ENCODE results near the gene LARP1.
"Not testable (repeated sequence)": the region's sequence is repeated elsewhere in the genome, so short reads cannot be mapped to it uniquely, and the experiment has no call there.

Gene LARP1

DNA sequence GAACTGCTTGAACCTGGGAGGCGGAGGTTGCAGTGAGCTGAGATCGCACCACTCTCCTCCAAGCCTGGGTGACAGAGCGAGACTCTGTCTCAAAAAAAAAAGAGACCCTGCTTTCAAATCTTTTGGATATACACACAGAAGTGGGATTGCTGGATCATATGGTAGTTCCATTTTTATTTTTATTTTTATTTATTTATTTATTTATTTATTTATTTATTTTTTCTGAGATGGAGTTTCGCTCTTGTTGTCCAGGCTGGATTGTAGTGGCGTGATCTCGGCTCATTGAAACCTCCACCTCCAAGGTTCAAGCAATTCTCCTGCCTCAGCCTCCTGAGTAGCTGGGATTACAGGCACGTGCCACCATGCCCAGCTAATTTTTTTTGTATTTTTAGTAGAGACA is 19.8 kb upstream of the LARP1 start:
- DNase-seq = not testable (repeated sequence)

DNA sequence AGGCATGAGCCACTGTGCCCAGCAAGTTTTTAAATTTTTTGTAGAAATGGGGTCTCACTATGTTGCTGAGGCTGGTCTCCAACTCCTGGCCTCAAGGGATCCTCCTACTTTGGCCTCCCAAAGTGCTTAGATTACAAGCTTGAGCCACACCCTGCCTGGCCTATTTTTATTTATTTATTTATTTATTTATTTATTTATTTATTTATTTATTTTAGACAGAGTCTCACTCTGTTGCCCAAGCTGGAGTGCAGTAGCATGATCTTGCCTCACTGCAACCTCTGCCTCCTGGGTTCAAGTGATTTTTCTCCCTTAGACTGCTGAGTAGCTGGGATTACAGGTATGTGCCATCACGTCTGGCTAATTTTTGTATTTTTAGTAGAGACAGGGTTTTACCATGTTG is 18.8 kb upstream of the LARP1 start:
- DNase-seq = not testable (repeated sequence)

DNA sequence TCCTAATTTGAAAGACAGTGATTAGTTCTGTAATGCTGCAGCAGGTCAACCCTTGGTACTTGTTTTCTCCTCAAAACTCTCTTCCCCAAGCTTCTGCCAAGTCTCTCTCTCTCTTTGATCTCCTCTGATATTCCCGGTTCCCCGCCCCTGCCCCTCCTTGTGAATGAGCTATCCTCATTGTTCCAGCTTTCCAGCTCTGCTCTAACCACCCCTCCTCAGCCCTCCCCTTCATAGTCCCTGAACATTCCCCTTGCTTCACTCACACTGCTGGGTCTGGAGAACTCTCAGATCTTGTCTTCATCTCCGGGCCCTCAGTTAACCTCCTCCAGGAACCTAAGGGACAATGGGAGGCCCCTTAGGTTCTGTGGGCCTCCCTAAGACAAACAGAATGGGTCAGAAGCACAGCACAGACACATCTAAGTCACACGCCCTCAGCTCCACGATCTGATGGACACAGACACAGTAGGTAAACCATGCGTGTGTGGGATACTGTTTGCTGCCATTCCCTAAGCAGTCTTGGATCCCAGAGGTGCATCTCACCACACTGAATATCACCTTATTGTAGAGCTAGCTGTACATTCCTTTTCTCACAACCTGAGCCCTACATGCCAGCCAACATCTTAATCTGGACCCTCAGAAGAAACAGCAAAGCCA is 17.4 kb upstream of the LARP1 start:
- DNase-seq = no peak

DNA sequence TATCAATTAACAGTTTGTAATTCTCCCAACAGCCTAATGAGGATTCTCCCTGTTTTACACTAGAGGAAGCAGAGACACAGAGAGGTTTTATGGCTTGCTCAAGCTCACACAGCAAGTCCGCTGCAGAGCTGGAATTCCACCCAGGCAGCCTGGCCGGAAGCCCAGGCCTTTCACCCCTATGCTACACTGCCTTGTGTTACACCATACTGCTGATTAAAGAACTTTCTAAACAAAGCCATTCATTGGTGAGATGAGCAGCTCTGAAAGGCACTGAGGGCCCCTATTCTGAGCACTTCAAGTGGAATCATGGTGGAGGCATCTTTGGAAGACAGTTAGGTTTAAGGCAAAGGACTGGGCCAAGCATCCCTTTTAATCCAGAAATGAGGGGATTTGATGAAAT is 14.7 kb upstream of the LARP1 start:
- DNase-seq = no peak

DNA sequence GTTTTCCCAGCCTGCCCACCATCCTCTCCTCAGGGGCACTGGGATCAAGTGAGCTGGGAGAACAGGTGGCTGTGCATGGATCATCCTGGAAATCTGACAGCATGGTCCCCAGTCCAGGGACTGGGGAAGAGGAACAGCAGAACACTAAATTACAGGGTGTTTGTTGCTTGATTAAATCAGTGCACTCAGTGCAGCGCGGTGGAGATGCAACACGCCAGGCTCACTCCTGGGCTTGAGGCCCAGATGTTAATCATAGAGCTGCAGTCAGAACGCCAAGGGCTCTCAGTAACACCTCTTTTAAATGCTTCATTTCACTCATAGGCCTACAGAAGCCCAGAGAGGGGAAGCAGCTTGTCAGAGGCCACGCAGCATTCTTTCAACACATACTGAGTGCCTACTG is 14.2 kb upstream of the LARP1 start:
- no peak for DNase-seq

DNA sequence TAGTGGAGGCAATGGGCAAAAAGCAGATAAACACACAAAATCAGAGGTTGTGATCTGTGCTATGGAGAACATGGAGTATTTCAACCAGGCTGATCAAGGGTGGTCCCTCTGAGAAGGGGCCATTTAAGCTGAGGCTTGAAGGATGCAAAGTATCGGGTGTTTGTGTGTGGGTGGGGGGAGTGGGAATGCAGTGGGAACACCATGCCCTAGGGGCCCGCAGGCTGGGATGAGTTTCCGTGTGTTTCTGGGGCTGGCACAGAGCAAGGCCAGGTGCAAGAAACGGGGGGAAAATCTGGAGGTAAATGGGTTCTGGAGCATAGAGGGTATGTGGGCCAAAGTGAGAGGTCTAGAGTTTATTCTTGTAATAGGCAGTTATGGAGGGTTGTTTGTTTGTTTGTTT is 13.8 kb upstream of the LARP1 start:
- no peak for DNase-seq

DNA sequence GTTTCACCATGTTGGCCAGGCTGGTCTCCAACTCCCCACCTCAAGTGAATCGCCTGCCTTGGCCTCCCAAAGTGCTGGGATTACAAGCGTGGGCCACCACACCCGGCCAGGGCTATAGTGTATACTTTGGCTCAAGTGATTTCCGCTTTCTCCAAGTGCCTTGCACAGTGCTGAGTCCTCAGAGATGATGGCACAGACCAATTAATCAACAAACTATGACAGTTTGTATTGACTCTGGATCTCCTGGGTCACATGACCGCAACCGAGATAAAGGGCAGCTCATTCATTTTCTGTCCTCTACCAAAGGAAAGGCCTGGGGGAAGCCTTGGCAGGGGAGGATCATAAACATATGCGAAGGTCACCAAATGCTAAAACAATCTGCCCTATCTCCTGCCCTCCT is 11.4 kb upstream of the LARP1 start:
- DNase-seq = no peak

DNA sequence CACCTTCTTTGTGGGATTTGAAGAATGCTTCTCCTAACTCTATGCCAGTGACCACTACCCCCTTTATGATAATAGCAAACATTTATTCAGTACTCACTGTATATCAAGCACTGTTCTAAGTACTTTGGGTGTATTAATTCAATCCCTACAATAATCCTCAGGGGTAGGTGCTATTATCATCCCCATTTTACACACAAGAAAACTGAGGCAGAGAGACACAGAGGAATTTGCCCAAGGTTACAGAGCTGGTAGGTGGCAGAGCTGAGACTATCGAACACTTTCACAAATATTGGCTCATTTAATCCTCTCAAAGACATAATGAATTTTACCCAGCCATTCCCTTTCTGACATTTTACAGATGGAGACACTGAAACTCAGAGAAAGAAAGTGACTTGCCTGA is 9.8 kb upstream of the LARP1 start:
- no peak for DNase-seq

DNA sequence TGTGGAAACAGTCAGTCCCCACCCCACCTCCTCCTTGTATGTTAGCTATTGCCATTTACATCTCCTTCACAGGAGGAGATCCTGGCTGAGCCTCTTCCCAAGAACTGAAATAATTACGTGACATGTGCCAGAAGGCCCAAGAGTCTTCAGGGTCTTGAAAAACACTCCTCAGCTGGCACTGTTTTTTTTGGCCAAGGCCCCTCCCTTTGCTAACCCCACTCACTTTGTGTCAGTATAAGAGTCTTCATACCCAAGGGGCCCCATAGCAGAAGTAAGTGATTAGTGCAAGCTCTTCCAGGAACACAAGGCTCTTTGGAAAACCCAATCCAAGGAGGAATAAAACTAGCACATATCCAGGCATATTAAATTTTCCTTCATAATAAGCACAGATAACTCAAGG is 5.7 kb upstream of the LARP1 start:
- DNase-seq = no peak

DNA sequence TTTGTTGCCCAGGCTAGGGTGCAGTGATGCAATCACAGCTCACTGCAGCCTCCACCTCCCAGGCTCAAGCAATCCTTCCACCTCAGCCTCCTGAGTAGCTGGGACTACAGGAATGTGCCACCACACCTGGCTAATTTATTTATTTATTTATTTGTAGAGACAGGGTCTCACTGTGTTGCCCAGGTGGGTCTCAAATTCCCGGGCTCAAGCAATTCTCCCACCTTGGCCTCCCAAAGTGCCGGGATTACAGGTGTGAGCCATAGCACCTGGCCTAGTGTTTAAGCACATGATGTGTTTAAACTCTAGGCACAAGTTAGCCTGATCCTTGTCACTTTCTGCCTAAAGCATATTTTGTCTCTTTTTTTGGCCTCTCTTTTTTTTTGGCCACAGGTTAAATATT is 4.5 kb upstream of the LARP1 start:
- DNase-seq = not testable (repeated sequence)

DNA sequence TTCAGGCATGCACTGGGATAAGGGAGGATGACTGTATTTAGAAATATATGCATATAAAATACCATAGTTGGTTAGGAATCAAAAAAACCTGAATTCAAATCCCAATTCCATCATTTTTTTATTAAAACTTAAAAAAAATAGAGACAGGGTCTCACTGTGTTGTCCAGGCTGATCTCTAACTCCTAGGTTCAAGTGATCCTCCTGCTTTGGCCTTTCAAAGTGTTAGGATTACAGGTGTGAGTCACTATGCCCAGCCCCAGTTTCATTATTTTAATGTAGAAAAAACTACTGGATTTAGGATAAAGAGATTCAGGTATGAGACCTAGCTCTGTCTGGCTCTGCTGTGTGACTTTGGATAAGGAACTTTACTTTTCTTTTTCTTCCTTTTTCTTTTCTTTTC is 3.3 kb upstream of the LARP1 start:
- no peak for DNase-seq

DNA sequence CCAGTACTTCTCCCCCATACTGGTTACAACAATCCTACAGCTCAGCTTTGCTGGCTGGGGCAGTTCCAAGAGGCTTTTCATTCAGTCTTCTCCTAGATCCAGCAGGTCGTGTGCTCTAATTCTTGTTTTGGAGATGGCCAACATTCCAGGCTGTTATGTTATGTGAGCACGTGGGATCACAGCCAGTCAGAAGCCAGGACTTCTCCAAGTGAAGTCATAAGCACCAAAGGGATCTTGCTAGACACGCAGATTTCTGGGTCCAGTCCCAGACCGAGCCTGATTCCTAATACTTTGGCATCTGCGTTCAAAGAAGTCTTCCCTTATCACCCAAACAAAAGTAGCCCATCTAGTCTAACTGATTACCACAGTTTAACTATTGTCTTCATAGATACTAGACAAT is 1.4 kb upstream of the LARP1 start:
- no peak for DNase-seq

DNA sequence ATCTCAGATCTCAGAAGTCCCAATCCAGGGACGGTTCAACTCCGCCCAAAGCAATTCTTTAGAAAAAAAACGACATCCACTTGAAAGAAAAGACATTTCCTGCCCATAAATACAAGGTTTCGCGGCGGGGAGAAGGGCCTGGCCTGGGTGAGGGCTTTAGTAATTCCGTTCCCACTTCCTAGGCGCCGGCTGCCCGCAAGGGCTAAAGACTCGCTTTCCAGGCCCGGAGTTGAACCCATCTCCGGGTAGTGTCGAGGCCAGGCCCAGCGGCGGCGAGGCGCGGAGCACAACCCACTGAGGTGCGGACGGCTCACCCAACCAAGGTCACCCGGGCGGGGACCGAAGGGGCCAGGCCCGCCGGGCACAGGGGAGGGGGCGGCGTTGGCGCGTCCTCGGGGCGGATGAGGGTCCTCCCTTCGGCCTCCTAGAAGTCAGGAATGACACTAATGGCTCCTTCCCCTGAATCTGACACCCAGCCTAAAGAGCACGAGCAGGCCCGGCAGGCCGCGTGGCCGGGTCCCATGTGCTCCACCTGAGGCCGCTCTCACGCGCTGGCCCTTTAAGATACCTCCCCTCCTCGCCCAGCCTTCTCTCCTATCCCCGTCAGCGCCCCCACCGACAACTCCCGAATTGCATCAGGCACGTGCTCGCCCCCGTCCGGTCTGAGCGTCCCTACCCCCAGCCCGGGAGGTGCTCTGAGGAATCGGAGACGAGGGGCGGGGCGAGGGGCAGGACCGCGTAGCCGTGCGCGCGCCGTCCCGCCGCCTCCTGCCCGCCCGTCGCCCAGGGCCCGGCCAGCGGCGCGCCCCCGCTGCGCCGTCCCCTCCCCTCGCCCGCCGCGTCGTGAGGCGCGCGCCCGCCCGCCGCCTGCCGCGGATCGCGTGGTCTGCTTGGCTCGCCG is 467 bp upstream of the LARP1 start:
- DNase-seq = peak; percentile 99

DNA sequence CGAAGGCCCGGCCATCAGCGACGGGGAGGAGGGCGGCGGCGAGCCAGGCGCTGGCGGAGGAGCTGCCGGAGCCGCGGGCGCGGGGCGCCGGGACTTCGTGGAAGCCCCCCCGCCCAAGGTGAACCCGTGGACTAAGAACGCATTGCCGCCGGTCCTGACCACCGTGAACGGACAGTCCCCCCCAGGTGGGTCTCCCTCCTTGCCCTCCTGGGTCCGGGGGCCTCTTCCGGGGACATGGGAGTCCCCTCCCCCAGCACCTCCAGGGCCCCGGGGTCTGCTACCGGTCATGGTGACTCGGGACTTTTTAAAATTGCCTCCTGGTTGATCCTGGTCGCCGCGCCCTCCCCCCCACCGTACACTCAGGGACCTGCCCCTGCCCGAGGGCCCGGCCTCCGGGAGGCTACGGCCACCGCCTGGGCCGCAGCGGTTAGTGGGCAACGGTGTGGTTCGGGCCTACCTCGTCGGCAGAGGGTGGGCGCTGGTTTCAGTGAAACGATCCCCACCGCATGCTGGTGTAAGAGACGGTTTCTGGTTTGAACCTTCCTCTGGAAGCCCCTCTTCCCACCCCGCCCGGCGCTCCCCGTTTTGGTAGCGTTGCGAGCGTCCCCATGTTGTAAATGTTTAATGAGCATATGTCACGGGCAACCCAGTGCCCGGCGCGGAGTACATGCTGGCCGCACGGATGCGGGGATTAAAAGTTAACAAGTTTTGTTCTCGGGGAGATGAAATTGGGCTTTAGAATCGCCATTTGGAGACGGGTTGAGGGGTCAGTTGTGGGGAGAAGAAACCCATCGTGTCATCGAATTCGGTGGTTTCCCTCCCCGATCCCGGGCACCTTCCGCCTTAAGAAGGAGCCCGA is 1.1 kb downstream of the LARP1 start:
- peak; percentile 28 for DNase-seq

DNA sequence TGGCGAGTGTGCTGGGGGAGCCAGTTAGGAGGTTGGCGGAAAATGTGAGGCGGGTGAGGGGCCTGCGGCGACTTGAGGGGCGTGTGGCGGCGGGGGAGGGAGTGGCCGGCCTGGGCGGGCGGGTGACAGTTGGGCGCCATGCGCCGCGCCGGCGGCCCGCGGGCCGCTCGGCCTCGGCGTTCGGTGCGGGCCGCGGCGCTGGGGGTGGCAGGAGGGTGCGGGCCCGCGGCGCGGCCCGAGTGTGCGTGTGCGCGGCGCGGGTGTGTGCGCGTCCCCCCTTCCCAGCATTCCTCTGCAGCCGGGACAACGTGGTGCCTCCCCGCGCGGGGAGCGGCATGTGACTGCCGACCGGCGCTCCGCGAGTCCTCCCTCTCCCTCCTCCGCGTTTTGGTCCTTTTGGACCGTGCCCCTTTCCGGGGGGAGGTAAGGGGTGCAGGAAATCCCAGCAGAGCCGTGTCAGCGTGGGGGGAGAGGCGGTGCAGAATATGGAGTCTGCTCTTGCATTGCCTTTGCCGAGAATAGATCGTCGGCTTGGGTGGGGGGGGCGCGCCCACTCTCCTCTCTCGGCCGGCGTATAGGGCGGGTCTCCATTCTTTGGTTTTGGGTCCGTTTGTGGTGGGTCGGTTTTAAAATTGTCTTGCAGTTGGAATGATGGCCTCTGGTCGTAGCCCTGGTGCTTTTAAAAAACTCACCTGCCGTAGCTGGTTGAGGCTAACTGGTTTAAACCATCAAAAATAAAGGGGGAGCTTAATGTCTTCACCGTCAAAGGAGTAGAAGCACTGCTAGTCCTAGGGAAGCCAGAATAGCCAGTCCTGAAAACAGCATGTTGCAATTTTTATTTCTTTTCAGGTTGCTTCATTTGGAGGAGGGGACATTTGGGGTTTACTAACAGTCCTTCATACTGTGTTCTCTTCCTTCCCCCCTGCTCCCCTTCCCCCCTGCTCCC is 2.0 kb downstream of the LARP1 start:
- DNase-seq = peak; percentile 53

DNA sequence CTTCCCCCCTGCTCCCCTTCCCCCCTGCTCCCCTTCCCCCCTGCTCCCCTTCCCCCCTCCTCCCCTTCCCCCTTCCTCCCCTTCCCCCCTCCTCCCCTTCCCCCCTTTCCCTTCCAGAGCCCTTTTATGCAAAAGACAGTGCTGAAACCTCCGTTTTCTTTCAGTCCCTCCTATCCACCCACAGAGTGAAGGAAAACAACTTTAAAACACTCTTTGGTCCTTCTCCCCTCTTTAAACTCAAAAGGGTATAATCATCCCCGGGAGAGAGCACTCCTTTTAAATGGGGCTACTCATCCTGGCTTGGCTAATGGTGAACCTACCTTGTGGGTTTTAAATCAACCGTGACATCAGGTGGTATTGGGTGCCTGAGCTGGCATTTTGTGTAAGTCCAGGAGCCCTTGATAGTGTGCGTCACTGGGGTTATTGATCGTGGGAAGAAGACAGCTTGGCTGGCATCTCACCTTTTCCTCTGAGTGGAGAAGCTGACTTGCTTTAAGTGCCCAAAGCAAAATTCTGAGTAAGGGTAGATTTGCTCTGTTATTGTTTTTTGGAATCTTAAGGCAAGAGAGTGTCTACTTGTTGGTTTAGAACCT is 2.7 kb downstream of the LARP1 start:
- DNase-seq = peak; percentile 48

DNA sequence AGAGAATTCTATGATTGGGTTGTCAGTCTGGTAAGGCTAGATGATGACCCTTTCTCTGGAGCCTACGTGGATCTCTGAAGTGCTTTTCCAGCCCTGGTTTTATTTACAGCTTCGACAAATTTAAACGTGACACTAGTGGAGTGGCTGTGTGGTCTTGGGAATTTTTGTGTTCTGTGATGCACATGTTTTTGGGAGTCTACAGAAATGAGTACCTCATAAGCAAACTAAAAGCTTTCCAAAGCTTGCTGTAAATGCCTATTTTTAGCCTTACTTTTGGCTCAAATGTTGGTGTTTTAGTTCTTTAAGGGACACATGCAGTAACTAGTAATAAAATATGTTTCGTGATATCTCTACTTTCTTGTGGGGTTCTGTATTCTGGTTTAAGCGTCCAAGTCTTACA is 3.3 kb downstream of the LARP1 start:
- DNase-seq = no peak

DNA sequence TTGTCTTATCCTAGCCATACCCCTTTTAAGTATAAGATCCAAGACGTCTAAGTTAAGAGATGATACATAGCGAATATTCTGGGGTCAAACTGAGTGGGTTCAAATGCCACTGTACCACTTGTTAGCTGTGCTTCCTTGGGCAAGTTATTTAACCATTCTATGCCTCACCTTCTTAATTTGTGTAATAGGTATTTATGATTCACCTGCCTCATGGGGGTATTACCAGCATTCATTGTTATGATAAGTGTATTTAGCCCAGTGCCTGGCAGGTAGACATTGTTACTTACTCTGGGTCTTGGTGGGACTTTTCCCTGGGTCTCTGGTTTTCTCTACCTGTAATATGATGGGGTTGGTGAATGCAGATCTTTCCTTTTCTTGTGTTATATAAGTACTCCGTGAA is 3.8 kb downstream of the LARP1 start:
- DNase-seq = no peak

DNA sequence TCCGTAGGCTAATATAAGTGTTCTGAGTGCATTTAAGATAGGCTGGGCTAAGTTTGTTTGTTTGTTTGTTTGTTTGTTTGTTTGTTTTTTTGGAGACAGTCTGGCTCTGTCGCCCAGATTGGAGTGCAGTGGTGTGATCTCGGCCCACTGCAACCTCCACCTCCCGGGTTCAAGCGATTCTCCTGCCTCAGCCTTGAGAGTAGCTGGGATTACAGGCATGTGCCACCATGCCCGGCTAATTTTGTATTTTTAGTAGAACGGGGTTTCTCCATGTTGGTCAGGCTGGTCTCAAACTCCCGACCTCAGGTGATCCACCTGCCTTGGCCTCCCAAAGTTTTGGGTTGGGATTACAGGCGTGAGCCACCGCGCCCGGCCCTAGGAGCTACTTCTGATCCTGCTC is 4.7 kb downstream of the LARP1 start:
- not testable (repeated sequence) for DNase-seq

DNA sequence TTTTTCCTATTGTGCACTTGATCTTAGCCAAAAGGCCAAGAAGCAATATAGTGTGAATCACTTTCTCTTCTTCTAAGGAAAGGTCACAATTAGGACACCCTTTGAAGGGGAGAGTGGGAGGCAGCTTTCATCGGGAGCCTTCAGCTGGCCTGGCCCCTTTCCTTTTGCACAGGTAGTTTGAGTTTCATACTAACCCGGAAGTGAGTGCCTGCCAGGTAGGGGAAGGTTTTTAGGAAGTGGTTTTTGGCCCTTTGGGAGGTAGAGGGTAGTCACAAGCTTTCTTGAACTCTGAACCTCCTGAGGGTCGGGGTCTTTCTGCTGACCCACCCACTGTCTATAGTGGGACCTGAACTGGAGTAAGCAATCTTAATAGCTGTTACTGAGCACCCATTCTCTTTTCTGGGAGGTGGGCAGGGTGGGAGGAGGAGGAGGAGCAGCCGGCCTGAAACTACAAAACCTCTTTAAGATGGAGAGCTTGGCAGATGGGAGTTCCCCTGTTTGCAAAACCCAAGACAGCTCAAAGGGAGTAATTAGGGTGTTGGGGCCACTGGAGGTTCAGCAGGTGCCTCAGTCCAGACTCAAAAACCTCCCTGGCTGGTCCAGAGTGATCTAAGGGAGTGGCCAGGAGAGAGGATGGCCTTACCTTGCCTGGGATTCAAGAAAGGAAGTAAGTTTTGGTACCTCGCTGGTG is 6.0 kb downstream of the LARP1 start:
- DNase-seq = peak; percentile 20

DNA sequence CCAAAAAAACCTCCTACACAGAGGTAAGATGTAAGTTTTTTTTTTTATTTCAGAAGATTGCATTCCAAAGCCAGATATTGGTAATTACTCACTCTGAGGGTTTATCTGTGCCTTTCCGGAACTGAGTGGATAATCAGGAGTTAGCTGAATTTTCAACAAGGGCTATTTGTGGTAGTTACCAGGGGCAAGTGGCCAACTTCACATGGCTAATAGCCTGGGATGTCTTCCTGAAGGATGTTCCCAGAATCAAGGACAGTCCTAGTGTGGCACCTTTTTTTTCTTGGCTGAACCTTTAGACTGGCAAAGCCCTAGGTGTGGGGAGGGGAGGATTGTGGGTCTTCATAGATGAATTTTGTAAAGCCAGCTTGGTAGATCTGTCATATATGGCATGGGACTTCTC is 7.1 kb downstream of the LARP1 start:
- DNase-seq = no peak

Data from activated CD4-positive, alpha-beta T cell treated with anti-CD3 and anti-CD28 coated beads, Interleukin-2, amount 50 U/mL, for 16 hours (primary cell).